Activated T-helper 1 cell treated with anti-CD3 and anti-CD28 coated beads, Interleukin-2, amount 50 U/mL, for 16 hours (primary cell): ENCODE data around the gene TNFSF18.
"Not testable (repeated sequence)": the region's sequence is repeated elsewhere in the genome, so short reads cannot be mapped to it uniquely, and the experiment has no call there.

Source experiments
- DNase-seq, 2 donors: peaks; one replicate each; pipeline ENCODE4 v3.0.0-alpha.2; 2020; ENCODE audit warnings: low read depth in 1 of 2, low spot score in 1 of 2

Gene TNFSF18, protein sequence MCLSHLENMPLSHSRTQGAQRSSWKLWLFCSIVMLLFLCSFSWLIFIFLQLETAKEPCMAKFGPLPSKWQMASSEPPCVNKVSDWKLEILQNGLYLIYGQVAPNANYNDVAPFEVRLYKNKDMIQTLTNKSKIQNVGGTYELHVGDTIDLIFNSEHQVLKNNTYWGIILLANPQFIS

GRCh38 chr1:173050865-173051264, at the start of gene TNFSF18:
TSS of gene TNFSF18 (minus strand) at chr1:173050941. CDS start at chr1:173050896, 45 bp downstream.
- no peak for DNase-seq

DNA sequence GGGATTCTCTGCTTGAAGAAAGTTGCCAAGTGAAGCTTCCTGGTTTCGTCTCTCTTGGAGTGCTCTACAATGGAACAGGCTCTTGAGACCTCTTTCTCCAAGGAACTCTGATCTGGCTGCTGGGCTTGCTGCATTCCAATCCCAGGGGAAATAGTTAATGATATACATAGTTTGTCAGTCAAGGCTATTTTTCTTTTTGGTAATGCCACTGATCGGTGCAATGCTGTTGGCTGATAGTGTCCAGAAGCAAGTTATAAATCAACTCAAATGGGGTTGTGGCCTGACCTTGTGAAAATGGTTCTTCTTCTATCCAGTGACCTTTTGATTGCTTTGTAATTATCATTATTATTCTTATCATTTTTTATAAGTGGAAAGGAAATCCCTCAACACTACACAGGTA, 48.4 kb upstream of the TNFSF18 start:
- no peak for DNase-seq

GRCh38 chr1:173098117-173098516, 47.4 kb upstream of the TNFSF18 start:
- no peak for DNase-seq

- DNase-seq: no peak
These were observed 46.3 kb upstream of the TNFSF18 start for GRCh38 chr1:173097001-173097400.

- no peak for DNase-seq
These were observed 44.9 kb upstream of the TNFSF18 start for GRCh38 chr1:173095632-173096031.

- DNase-seq: no peak
These were observed 43.8 kb upstream of the TNFSF18 start for GRCh38 chr1:173094541-173094940.

DNA sequence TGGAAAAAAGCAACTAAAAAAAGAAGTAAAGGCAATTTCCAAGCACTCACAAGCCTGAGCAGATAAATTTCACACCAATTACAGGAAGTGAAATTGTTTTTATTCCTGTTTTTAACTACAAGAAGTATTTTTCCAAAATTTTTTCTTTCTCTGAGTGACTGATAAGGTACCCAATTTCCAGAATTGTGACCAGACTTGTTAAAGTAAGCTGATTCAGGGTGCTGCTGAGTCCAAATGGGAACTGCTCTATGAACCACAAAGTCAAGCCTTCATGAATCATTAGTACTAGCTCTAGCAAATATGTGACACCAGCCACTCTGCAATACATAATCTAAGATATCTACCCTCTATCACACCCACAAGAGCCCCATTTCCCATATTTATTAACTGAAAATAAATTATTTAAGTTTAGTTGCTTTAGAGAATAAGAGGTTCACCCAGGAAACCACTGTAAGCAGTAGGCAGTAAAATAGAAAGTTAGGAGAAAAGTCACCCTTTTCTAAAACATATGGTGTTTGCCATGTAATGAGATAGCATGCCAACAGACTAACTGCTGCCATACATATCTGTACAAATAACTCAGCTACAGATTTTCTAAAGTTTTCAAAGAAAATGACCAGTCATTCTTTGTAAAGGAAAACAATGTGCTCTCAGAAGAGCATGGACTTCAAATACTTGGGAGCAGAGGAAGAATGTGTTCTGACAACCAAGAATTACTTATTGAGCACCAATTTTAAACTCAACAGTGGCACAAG, 43.1 kb upstream of the TNFSF18 start:
- DNase-seq: no peak

DNA sequence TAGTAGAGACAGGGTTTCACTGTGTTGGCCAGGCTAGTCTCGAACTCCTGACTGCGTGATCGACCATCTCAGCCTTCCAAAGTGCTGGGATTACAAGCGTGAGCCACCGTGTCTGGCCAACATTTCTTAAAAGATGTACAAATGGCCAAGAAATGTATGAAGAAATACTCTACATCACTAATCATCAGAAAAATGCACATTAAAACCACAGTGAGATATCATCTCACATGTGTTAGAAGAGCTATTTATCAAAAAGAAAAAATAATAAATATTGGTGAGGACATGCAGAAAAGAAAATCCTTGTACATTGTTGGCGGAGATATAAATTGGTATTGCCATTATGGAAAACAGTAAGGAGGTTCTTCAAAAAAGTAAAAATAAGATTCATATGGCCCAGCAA, 33.6 kb upstream of the TNFSF18 start:
- no peak for DNase-seq

GRCh38 chr1:173082913-173083312, 32.2 kb upstream of the TNFSF18 start:
- DNase-seq: no peak

DNA sequence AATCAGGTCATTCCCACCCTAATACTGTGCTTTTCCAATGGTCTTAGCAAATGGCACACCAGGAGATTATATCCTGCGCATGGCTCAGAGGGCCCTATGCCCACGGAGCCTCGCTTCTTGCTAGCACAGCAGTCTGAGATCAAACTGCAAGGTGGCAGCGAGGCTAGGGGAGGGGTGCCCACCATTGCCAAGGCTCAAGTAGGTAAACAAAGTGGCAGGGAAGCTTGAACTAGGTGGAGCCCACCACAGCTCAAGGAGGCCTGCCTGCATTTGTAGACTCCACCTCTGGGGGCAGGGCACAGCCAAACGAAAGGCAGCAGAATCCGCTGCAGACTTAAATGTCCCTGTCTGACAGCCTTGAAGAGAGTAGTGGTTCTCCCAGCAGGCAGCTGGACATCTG, 23.5 kb upstream of the TNFSF18 start:
- not testable (repeated sequence) for DNase-seq

DNA sequence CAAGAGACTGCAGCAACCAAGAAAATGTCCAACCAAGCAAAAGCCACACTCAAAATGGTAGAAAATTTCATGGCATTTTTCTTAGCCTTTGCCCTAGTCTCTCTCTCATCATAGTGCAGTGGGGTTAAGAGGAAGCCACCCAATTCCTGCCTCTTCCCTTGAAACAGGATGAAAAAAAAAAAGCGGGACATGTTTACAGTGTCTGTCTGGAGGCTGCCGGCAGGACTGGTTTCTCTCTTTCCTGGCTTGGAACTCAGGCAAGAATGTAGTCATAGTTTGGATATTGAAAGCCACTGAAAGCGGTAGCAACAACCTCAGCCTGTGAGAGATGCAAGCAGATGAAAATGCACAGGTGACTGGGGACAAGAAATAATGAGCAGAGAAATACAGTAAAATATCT, 13.3 kb upstream of the TNFSF18 start:
- DNase-seq: no peak

- no peak for DNase-seq
These were observed 12.4 kb upstream of the TNFSF18 start for GRCh38 chr1:173063171-173063570.

DNA sequence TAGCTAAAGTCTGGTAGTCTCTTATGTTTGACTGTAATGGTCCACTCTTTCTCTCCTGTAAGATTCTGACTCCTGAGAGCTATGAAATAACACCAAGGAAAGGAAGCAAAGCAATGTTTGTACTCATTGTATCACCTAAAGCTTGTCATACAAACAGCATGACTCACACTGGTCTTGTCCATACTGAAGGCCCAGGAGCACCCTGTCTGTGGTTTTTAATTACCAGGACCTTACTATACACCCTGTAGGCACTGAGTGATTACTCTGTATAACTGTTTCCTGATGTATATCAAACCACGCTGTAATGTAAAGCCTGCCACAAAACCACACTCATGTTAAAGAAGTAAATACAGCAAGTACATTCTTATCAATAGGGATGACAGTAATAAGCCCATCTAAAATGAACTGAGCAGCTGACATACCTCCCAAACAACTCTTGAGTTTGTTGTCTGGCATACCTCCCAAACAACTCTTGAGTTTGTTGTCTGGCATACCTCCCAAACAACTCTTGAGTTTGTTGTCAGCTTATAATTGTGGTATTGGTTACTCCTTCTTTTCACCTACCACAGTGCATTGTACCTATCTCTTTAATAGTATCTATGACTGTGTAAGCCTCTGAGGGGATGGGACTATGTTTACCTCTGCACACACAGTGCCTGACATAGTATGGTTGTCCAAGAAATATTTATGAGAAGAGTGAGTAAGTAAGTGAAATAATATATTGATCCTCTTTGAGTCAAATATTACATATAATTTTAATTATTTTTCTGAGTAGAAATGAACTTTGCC, 11.6 kb upstream of the TNFSF18 start:
- no peak for DNase-seq

DNA sequence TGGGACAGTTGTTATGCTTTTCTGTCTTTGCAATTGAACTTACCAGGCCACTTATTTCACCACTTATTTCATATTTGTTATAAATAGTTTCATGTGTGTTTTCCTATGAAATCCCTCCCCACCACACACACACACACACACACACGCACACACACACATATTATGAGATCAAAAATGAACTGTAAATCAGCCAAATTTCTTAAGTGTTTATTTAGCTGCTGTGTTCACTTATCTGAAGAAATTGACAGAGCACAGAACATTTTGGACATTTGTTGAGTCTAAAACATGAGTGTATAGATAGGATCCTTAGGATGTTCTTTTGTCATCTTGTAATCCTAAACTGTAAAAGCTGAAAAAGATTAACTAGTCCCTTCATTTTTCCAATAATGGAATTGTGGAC, 7.8 kb upstream of the TNFSF18 start:
- DNase-seq: no peak

- DNase-seq: no peak
These were observed 7.2 kb upstream of the TNFSF18 start for GRCh38 chr1:173057984-173058383.

GRCh38 chr1:173056365-173056764, 5.6 kb upstream of the TNFSF18 start:
- no peak for DNase-seq

DNA sequence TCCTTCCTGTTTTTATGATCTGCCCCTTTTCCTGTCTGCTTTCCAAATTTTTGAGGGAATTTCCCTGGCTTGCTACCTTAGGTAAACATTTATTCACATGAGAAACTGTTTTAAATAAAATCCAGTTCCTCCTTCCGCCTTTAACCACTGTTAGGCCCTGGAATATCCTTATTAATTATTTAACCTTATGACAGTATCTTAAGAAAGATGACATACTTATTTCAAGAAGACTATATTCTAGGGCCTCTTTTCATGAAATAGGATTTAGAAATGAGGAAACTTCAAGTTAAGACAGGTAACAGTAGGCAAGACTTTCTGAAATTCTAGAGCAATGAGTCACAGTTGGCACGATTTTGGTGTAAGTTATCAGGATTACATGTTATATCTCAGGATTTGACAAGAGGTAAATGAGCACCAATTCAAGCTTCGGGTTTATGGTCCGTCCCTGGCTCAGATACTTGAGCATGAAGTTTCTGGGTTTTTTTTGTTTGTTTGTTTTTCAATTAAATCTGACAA, 2.0 kb upstream of the TNFSF18 start:
- DNase-seq: no peak

DNA sequence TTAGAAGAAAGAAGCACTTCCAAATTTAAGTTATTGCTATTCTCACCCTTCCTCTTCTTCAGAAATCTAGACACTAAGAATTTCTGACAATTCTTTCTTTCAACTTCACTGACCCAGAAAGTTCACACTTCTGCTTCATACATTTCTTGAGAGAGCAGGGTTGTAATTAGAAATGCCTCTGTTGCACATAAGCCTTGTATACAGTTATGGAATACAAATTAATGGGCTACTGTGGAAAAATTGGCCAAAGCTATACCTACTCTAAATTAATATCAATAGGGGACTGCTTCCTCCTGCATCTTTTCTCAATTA, 1.5 kb downstream of the TNFSF18 start:
- DNase-seq: no peak

- no peak for DNase-seq
These were observed 2.0 kb downstream of the TNFSF18 start for GRCh38 chr1:173048621-173049321.

DNA sequence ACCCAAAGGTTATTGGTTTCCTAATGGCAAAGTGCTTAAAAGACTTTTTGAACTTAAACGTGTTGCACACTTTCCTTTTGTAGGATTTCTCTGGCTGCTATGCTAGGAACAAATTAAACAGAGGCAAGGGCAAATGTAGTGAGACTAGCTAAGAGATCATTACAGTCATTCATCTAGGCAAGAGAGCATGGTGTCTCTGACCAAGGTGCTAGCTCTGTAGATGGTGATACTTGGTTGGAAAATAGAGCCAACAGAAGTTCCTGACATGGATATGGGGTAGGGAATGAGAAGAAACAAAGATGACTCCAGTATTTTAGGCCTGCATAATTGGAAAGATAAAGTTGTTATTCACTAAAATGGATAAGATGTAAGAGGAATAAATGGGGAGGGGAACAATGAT, 6.1 kb downstream of the TNFSF18 start:
- DNase-seq: no peak

- DNase-seq: no peak
These were observed 7.5 kb downstream of the TNFSF18 start for GRCh38 chr1:173043253-173043652.

DNA sequence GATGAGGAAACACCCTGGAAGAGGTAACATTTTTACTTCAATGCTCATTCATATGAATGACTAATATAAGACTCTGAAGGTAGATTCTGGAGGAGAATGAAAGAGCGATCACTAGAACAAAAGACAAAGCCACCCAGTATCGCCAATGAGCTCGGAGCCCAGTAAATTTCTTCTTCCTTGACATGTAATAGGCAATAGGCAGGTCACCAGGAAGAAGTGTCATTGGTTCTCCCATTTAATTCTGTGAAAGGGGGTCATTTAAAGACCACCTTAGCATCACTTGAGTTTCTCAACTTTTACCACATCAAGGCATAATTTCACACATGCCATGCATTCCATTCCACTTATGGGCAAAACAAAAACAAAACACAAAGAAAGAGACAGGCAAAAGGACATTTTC, 7.9 kb downstream of the TNFSF18 start:
- DNase-seq: no peak
